Small intestine (tissue), 7 donors: Measurements from ENCODE around the gene WDR6. TPM values are rescaled to one million over a fixed set of nuclear protein-coding genes. Genes with fewer than 3 reads are reported as not detected.
A peak's percentile ranks its signal among the peaks of the same experiment; 100 is the strongest.

Source experiments
- DNase-seq, 2 donors: peaks; one replicate each; pipeline versions ENCODE4 v3.0.0 to v3.0.0-alpha.2; 2013
- FAIRE-seq: peaks from 2 replicates; lab custom pipeline; 2012; peaks lifted over from hg19 to GRCh38; lab: Jason Lieb, UNC
- H3K27ac ChIP-seq, 3 donors: one replicate each; pipeline ENCODE4 v1.5.1; 2013; ENCODE audit warnings: low read length in 2 of 3, mild to moderate bottlenecking in 2 of 3, control low read depth in 1 of 3, inconsistent platforms in 1 of 3, low read depth in 1 of 3, moderate library complexity in 1 of 3
- H3K27me3 ChIP-seq, 3 donors: one replicate each; pipeline ENCODE4 v1.6.1; 2013; ENCODE audit warnings: low read length in 3 of 3, inconsistent platforms in 1 of 3; ENCODE audit not compliant: control insufficient read depth in 3 of 3, insufficient read depth in 3 of 3
- H3K36me3 ChIP-seq, 3 donors: one replicate each; pipeline ENCODE4 v1.6.1; 2013; ENCODE audit warnings: low read length in 3 of 3, inconsistent platforms in 1 of 3, low read depth in 1 of 3, mild to moderate bottlenecking in 1 of 3, moderate library complexity in 1 of 3; ENCODE audit not compliant: control insufficient read depth in 3 of 3, insufficient read depth in 2 of 3
- H3K4me1 ChIP-seq, 3 donors: one replicate each; pipeline ENCODE4 v1.6.1; 2013; ENCODE audit warnings: low read length in 2 of 3, inconsistent platforms in 1 of 3, low read depth in 1 of 3, mild to moderate bottlenecking in 1 of 3, moderate library complexity in 1 of 3; ENCODE audit not compliant: control insufficient read depth in 3 of 3, insufficient read depth in 2 of 3
- H3K4me3 ChIP-seq, 3 donors: one replicate each; pipeline ENCODE4 v1.5.1; 2013; ENCODE audit warnings: low read length in 3 of 3, control low read depth in 1 of 3, inconsistent platforms in 1 of 3, low read depth in 1 of 3, mild to moderate bottlenecking in 1 of 3, moderate library complexity in 1 of 3
- H3K9me3 ChIP-seq, 2 donors: one replicate each; pipeline ENCODE4 v1.6.1; 2013; ENCODE audit warnings: low read depth in 1 of 2, low read length in 1 of 2; ENCODE audit not compliant: control insufficient read depth in 2 of 2, insufficient read depth in 1 of 2
- WGBS, 3 donors: extraction: QIAGEN DNeasy Blood & Tissue Kit; methylation state at CpG; one replicate each; pipeline ENCODE4 v1.1.7; 2013; 5-methylcytosine and 5-hydroxymethylcytosine counted together
- polyA plus RNA-seq, 4 donors: library from polyadenylated mRNA; stranded (reverse) in 3 of 4; unstranded in 1 of 4; fragments of 200-250 nt in 3 of 4; fragments of 120-200 nt in 1 of 4; gene quantifications; one replicate each; pipeline versions ENCODE4 v1.2.1 to v1.2.3, GENCODE V29; 2013
- donor health status: healthy with polysubstance abuse.
- donor health status: control.
- donor health status: control.
- donor health status: Bipolar disorder and iron deficiency.
- donor health status: healthy.

Gene WDR6
- polyA plus RNA-seq, 4 donors: 98.5 to 174 (median 146) TPM

- peaks cover 29 to 68% (median 30%) of the 10 kb centered on the region in 3 donors for H3K36me3 ChIP-seq
- 93 to 99% (median 98%) methylated on average over 6 of the region's 6 CpGs for WGBS, 3 donors
Observed at GRCh38 chr3:48970586-48970985, 36.6 kb upstream of the WDR6 start.

GRCh38 chr3:48974076-48974864 is 32.9 kb upstream of the WDR6 start:
- Histone ChIP-seq H3K27me3 (no peaks in the 10 kb centered on the region), H3K4me1 (no peaks in the 10 kb centered on the region), H3K27ac (no peak overlapping the region), H3K9me3 (no peaks in the 10 kb centered on the region), H3K4me3 (no peak overlapping the region), H3K36me3 (peaks cover 32 to 82% (median 32%) of the 10 kb centered on the region in 3 donors)
- DNase-seq (no peak), FAIRE-seq (no peak)
- 91 to 94% (median 93%) methylated on average over 10 of the region's 10 CpGs for WGBS, 3 donors

More at GRCh38 chr3:48970586-48970985, 36.6 kb upstream of the WDR6 start:
- no peaks in the 10 kb centered on the region for H3K9me3 ChIP-seq
- DNase-seq (no peak), FAIRE-seq (no peak)
- no peaks in the 10 kb centered on the region for H3K4me1 ChIP-seq
- H3K4me3 ChIP-seq: no peak overlapping the region
- no peak overlapping the region for H3K27ac ChIP-seq
- H3K27me3 ChIP-seq: no peaks in the 10 kb centered on the region

GRCh38 chr3:48979451-48979850 is 27.7 kb upstream of the WDR6 start:
- WGBS, 3 donors: 96 to 98% (median 97%) methylated on average over 3 of the region's 3 CpGs
- no peak for FAIRE-seq

GRCh38 chr3:48980295-48980694 is 26.9 kb upstream of the WDR6 start:
- no peak overlapping the region for H3K27ac ChIP-seq
- no peaks in the 10 kb centered on the region for H3K27me3 ChIP-seq
- no peaks in the 10 kb centered on the region for H3K9me3 ChIP-seq
- H3K4me3 ChIP-seq: no peak overlapping the region
- FAIRE-seq (no peak), DNase-seq (no peak)
- no peaks in the 10 kb centered on the region for H3K4me1 ChIP-seq
- WGBS, 3 donors: 91 to 96% (median 95%) methylated on average over 4 of the region's 4 CpGs
- peaks cover 28 to 80% (median 32%) of the 10 kb centered on the region in 3 donors for H3K36me3 ChIP-seq

More at GRCh38 chr3:48979451-48979850, 27.7 kb upstream of the WDR6 start:
- no peak overlapping the region for H3K27ac ChIP-seq
- no peaks in the 10 kb centered on the region for H3K4me1 ChIP-seq
- peaks cover 31 to 78% (median 32%) of the 10 kb centered on the region in 3 donors for H3K36me3 ChIP-seq
- no peaks in the 10 kb centered on the region for H3K27me3 ChIP-seq
- DNase-seq: no peak
- H3K9me3 ChIP-seq: no peaks in the 10 kb centered on the region
- no peak overlapping the region for H3K4me3 ChIP-seq

- H3K4me1 ChIP-seq: no peaks in the 10 kb centered on the region
- H3K9me3 ChIP-seq: no peaks in the 10 kb centered on the region
- no peaks in the 10 kb centered on the region for H3K27me3 ChIP-seq
- FAIRE-seq (no peak), DNase-seq (no peak)
- H3K27ac ChIP-seq: no peak overlapping the region
- no peak overlapping the region for H3K4me3 ChIP-seq
- peaks cover 22 to 80% (median 23%) of the 10 kb centered on the region in 3 donors for H3K36me3 ChIP-seq
Observed at GRCh38 chr3:48982016-48982415, 25.2 kb upstream of the WDR6 start.

GRCh38 chr3:48982686-48983085 is 24.5 kb upstream of the WDR6 start:
- Histone ChIP-seq H3K36me3 (peaks cover 22 to 75% (median 23%) of the 10 kb centered on the region in 3 donors), H3K9me3 (no peaks in the 10 kb centered on the region), H3K4me1 (no peaks in the 10 kb centered on the region), H3K27ac (no peak overlapping the region), H3K4me3 (no peak overlapping the region), H3K27me3 (no peaks in the 10 kb centered on the region)
- FAIRE-seq: no peak
- WGBS, 3 donors: 81 to 90% (median 81%) methylated on average over 5 of the region's 5 CpGs
- no peak for DNase-seq

GRCh38 chr3:48983096-48983495 is 24.1 kb upstream of the WDR6 start:
- Histone ChIP-seq H3K36me3 (peaks cover 22 to 75% (median 23%) of the 10 kb centered on the region in 3 donors), H3K27me3 (no peaks in the 10 kb centered on the region)
- WGBS, 3 donors: 95 to 100% (median 98%) methylated on average over 4 of the region's 4 CpGs

GRCh38 chr3:48984663-48985062 is 22.5 kb upstream of the WDR6 start:
- no peaks in the 10 kb centered on the region for H3K9me3 ChIP-seq
- DNase-seq (peak in 1 of 2 donors; percentile 35), FAIRE-seq (no peak)
- H3K27ac ChIP-seq: no peak overlapping the region
- H3K27me3 ChIP-seq: no peaks in the 10 kb centered on the region
- no peak overlapping the region for H3K4me3 ChIP-seq
- H3K4me1 ChIP-seq: peaks cover 0 to 8% (median 4%) of the 10 kb centered on the region in 3 donors
- peaks cover 16 to 65% (median 17%) of the 10 kb centered on the region in 3 donors for H3K36me3 ChIP-seq

More at GRCh38 chr3:48983096-48983495, 24.1 kb upstream of the WDR6 start:
- FAIRE-seq (no peak), DNase-seq (no peak)
- no peaks in the 10 kb centered on the region for H3K9me3 ChIP-seq
- no peak overlapping the region for H3K4me3 ChIP-seq
- no peaks in the 10 kb centered on the region for H3K4me1 ChIP-seq
- H3K27ac ChIP-seq: no peak overlapping the region
